ENCODE measurements around the gene AFAP1L2.

GRCh38 chr10:114295393-114295792 lies 108.9 kb downstream of the AFAP1L2 start:
- no peak for TF ChIP-seq POLR2A (IDR thresholded peaks at IDR 0.05; ENCODE audit: low read depth, low read length)
- TF ChIP-seq POLR2AphosphoS5 (IDR thresholded peaks at IDR 0.05; ENCODE audit: low read depth, low read length) = no peak
- TF ChIP-seq TAF1 (IDR thresholded peaks at IDR 0.05; ENCODE audit: borderline replicate concordance, low read depth, low read length) = no peak
